K562 (cell line): Measurements from ENCODE around the gene DYNC1I1. TPM values are rescaled to one million over a fixed set of nuclear protein-coding genes. Genes with fewer than 3 reads are reported as not detected.

ENCODE experiments used
- ATAC-seq: fragments of 200-7000 bp; cut with Tn5 transposase; 3 replicates; pipeline ENCODE4 v1.9.1; 2020; ENCODE audit warnings: moderate library complexity
- BruUV-seq: library from RNA; stranded (reverse); fragments of 400-500 nt; replicated peaks from 2 replicates; lab custom pipeline; 2021; lab: Mats Ljungman, UMichigan
- CTCF ChIA-PET: fragments of 300-600 bp; formaldehyde crosslinking; extraction: SDS; loops from one replicate; lab custom pipeline; 2021; ENCODE audit warnings: low intra/inter-chr PET ratio; lab: Yijun Ruan, JAX
- POLR2A ChIA-PET: fragments of 300-600, 350-650 bp; sonication (Branson Sonifier 250); formaldehyde crosslinking; extraction: SDS; loops from one replicate; lab custom pipeline; 2021; ENCODE audit warnings: antibody characterized with exemption, inconsistent platforms; lab: Yijun Ruan, JAX
- DNase-seq, 4 experiments: peaks; one replicate each; pipeline versions ENCODE4 v3.0.0 to v3.0.0-alpha.2; 2011 to 2018; ENCODE audit warnings: low spot score in 3 of 4, mixed read lengths in 3 of 4; ENCODE audit errors: extremely low read depth in 1 of 4
- FAIRE-seq: peaks from 2 replicates; lab custom pipeline; 2011; peaks lifted over from hg19 to GRCh38; lab: Jason Lieb, UNC
- H2AFZ ChIP-seq: 2 replicates; pipeline ENCODE4 v1.6.0; 2011; ENCODE audit warnings: low read depth, low read length, control low read depth, inconsistent platforms
- H3K27ac ChIP-seq: fragments of 200-600 bp; 3 replicates; pipeline ENCODE4 v1.8.0; 2011; ENCODE audit warnings: low read depth, mild to moderate bottlenecking, control low read depth, inconsistent platforms, low read length, moderate library complexity, mixed read lengths; ENCODE audit errors: extremely low read depth
- H3K27me3 ChIP-seq, 2 experiments: fragments of 300-600 bp in 1 of 2; 2 replicates in 1 of 2; 3 replicates in 1 of 2; pipeline versions ENCODE4 v1.6.0 to v1.8.0; 2011; ENCODE audit warnings: inconsistent platforms in 2 of 2, low read length in 2 of 2, mild to moderate bottlenecking in 1 of 2, mixed read lengths in 1 of 2, moderate library complexity in 1 of 2; ENCODE audit not compliant: control insufficient read depth in 2 of 2, insufficient read depth in 2 of 2
- H3K36me3 ChIP-seq: fragments of 300-600 bp; 3 replicates; pipeline ENCODE4 v1.8.0; 2011; ENCODE audit warnings: mild to moderate bottlenecking, low read length, inconsistent platforms; ENCODE audit not compliant: control insufficient read depth, insufficient read depth
- H3K4me1 ChIP-seq, 2 experiments: fragments of 200-600 bp in 1 of 2; replicated peaks in 1 of 2; 2 replicates in 1 of 2; 3 replicates in 1 of 2; pipeline versions ENCODE4 v1.5.1 to v1.8.0; 2011; ENCODE audit warnings: inconsistent platforms in 2 of 2, low read length in 2 of 2, mild to moderate bottlenecking in 1 of 2, mixed read lengths in 1 of 2, moderate library complexity in 1 of 2; ENCODE audit not compliant: control insufficient read depth in 2 of 2, insufficient read depth in 2 of 2
- H3K4me2 ChIP-seq: 2 replicates; pipeline ENCODE4 v1.6.1; 2011; ENCODE audit warnings: low read length, control low read depth, inconsistent platforms, mixed read lengths; ENCODE audit not compliant: insufficient read depth
- H3K4me3 ChIP-seq: fragments of 200-600 bp; sonication (generic), shearing (Covaris generic); 2 replicates; pipeline ENCODE4 v1.5.1; 2016; ENCODE audit warnings: control low read depth, inconsistent platforms
- H3K79me2 ChIP-seq: fragments of 200-600 bp; 3 replicates; pipeline ENCODE4 v1.8.0; 2011; ENCODE audit warnings: low read length, inconsistent platforms; ENCODE audit not compliant: control insufficient read depth, insufficient read depth
- H3K9ac ChIP-seq, 2 experiments: 2 replicates each; pipeline versions ENCODE4 v1.6.0 to v1.6.1; 2011; ENCODE audit warnings: low read depth in 2 of 2, low read length in 2 of 2, control low read depth in 1 of 2, inconsistent platforms in 1 of 2, mild to moderate bottlenecking in 1 of 2, mixed read lengths in 1 of 2; ENCODE audit not compliant: insufficient read depth in 1 of 2
- H3K9me1 ChIP-seq: one replicate; pipeline ENCODE4 v1.6.0; 2011; ENCODE audit warnings: inconsistent platforms, mild to moderate bottlenecking, low read length, moderate library complexity; ENCODE audit not compliant: control insufficient read depth, insufficient read depth
- H3K9me3 ChIP-seq: replicated peaks from 2 replicates; pipeline ENCODE4 v1.5.1; 2011; ENCODE audit warnings: low read depth, low read length, inconsistent platforms; ENCODE audit not compliant: control insufficient read depth, insufficient read depth
- H4K20me1 ChIP-seq: replicated peaks from 2 replicates; pipeline ENCODE4 v1.6.1; 2011; ENCODE audit warnings: low read length, inconsistent platforms, mixed read lengths; ENCODE audit not compliant: control insufficient read depth, insufficient read depth
- ADNP ChIP-seq: fragments of 200-800 bp; sonication (Bioruptor generic); IDR thresholded peaks from 2 replicates; pipeline ENCODE4 v1.6.1; 2016; ENCODE audit warnings: missing genetic modification characterization, missing compliant biosample characterization
- ARID1B ChIP-seq: fragments of 450-650 bp; IDR thresholded peaks from 2 replicates; pipeline ENCODE4 v1.6.1; 2016; ENCODE audit warnings: antibody characterized with exemption, mild to moderate bottlenecking, inconsistent platforms
- ATF6 ChIP-seq: sonication (generic); formaldehyde crosslinking; IDR thresholded peaks from 2 replicates; pipeline ENCODE4 v1.4.0; 2020; ENCODE audit warnings: mild to moderate bottlenecking, missing genetic modification reagents
- BCL6 ChIP-seq: fragments of 250-450 bp; sonication (Bioruptor Pico); IDR thresholded peaks from 2 replicates; pipeline ENCODE4 v1.4.0; 2020
- C11orf30 ChIP-seq: fragments of 450-650 bp; IDR thresholded peaks from 2 replicates; pipeline ENCODE4 v1.6.1; 2016; ENCODE audit warnings: low read depth, mild to moderate bottlenecking
- CREB5 ChIP-seq: fragments of 250-450 bp; sonication (Bioruptor Pico); IDR thresholded peaks from 2 replicates; pipeline ENCODE4 v1.5.0; 2020; ENCODE audit warnings: mild to moderate bottlenecking
- DACH1 ChIP-seq: fragments of 450-650 bp; IDR thresholded peaks from 2 replicates; pipeline ENCODE4 v1.6.1; 2018; ENCODE audit not compliant: partially characterized antibody
- MAFK ChIP-seq: IDR thresholded peaks from 2 replicates; pipeline ENCODE4 v1.6.1; 2011; ENCODE audit warnings: low read length, improper control_type of control experiment
- PHF20 ChIP-seq: fragments of 450-650 bp; IDR thresholded peaks from 2 replicates; pipeline ENCODE4 v1.6.1; 2018; ENCODE audit not compliant: partially characterized antibody
- PHF21A ChIP-seq: fragments of 450-650 bp; IDR thresholded peaks from 2 replicates; pipeline ENCODE4 v1.6.1; 2017; ENCODE audit warnings: low read depth, borderline replicate concordance
- POLR2AphosphoS2 ChIP-seq: IDR thresholded peaks from 2 replicates; pipeline ENCODE4 v1.6.1; 2012; ENCODE audit warnings: low read length, improper control_type of control experiment
- RAD51 ChIP-seq: fragments of 450-650 bp; IDR thresholded peaks from 2 replicates; pipeline ENCODE4 v1.7.1; 2016; ENCODE audit warnings: low read depth, mild to moderate bottlenecking, borderline replicate concordance
- TAF9B ChIP-seq: fragments of 450-650 bp; IDR thresholded peaks from 2 replicates; pipeline ENCODE4 v1.6.1; 2018; ENCODE audit warnings: mild to moderate bottlenecking; ENCODE audit not compliant: partially characterized antibody
- ZBTB17 ChIP-seq: fragments of 450-650 bp; formaldehyde crosslinking; IDR thresholded peaks from 2 replicates; pipeline ENCODE4 v1.4.0; 2020; ENCODE audit warnings: mild to moderate bottlenecking
- ZBTB8A ChIP-seq: fragments of 450-650 bp; IDR thresholded peaks from 2 replicates; pipeline ENCODE4 v1.6.1; 2018; ENCODE audit warnings: mild to moderate bottlenecking, moderate library complexity; ENCODE audit not compliant: partially characterized antibody
- ZNF263 ChIP-seq: sonication (generic); formaldehyde crosslinking; IDR thresholded peaks from 2 replicates; pipeline ENCODE4 v1.8.0; 2022; ENCODE audit warnings: mild to moderate bottlenecking, missing genetic modification reagents, borderline replicate concordance
- ZNF512 ChIP-seq: IDR thresholded peaks from 2 replicates; pipeline ENCODE4 v1.6.1; 2016; ENCODE audit warnings: missing genetic modification characterization, missing compliant biosample characterization
- ZNF77 ChIP-seq: fragments of 250-450 bp; sonication (Bioruptor Pico); IDR thresholded peaks from 2 replicates; pipeline ENCODE4 v1.5.0; 2020
- WGBS: fragments of 100-300 bp; shearing (Covaris generic); methylation state at CpG from one replicate; pipeline ENCODE4 v1.1.6; 2016; ENCODE audit warnings: low coverage, mixed read lengths; ENCODE audit not compliant: insufficient coverage; ENCODE audit errors: missing lambda C conversion rate; 5-methylcytosine and 5-hydroxymethylcytosine counted together
- in situ Hi-C: fragments of 300-500 bp; cut with MboI; formaldehyde crosslinking; loops from 4 replicates; pipeline ENCODE4 v1.15.0; 2018; ENCODE audit warnings: inconsistent platforms, mixed read lengths
- intact Hi-C: fragments of 100-400 bp; cut with micrococcal nuclease; formaldehyde crosslinking; loops from 2 replicates; pipeline ENCODE4 v1.14.2; 2022
- polyA plus RNA-seq, 8 experiments: library from polyadenylated mRNA; depleted of rRNA in 4 of 8; stranded (reverse) in 5 of 8; unstranded in 3 of 8; fragments of >200 nt; fragmentation: Nextera tagmentation in 2 of 8; fragmentation: Illumina TruSeq in 1 of 8; extraction: Ambion mirVana in 2 of 8; extraction: Trizol in 1 of 8; gene quantifications; 2 replicates each; pipeline versions ENCODE4 v1.2.1 to v1.2.3, GENCODE V29; 2011 to 2014; ENCODE audit warnings: inconsistent platforms in 1 of 8, missing spikeins in 1 of 8
- total RNA-seq, 7 experiments: library from RNA; depleted of rRNA in 6 of 7; stranded (reverse); fragments of >200 nt in 6 of 7; fragmentation: Illumina TruSeq in 2 of 7; extraction: Trizol in 2 of 7; gene quantifications; 2 replicates each; pipeline versions ENCODE4 v1.2.1 to v1.2.3, GENCODE V29; 2011 to 2021; ENCODE audit warnings: low replicate concordance in 1 of 7
- TF ChIP-seq, protein P1 (sequence below): fragments of 250-450 bp; sonication (Bioruptor Pico); IDR thresholded peaks from 2 replicates; pipeline ENCODE4 v1.5.0; 2022; ENCODE audit warnings: mild to moderate bottlenecking

The DYNC1I1 gene
- total and polyA plus RNA-seq, 9 of the 15 experiments (the other 6 are each of a cell fraction or from before 2014, with no cell fraction given) = 0.22 to 1.5 (median 0.44) TPM

GRCh38 chr7:95972523-95972922, 200.2 kb downstream of the DYNC1I1 start:
- no peak overlapping the region for H3K4me2 ChIP-seq
- ATAC-seq = no peak
- intact Hi-C loops = no loop called here
- H3K36me3 ChIP-seq = no peaks in the 10 kb centered on the region
- H3K4me1 ChIP-seq = no peaks in the 10 kb centered on the region
- ChIA-PET POLR2A (no interaction called here), CTCF (no interaction called here)
- FAIRE-seq = no peak
- no peaks in the 10 kb centered on the region for H3K9me1 ChIP-seq
- no peaks in the 10 kb centered on the region for H4K20me1 ChIP-seq
- DNase-seq = no peak
- H3K27me3 ChIP-seq = 0 out of 5 replicates have a peak, but pooled peaks cover 0 to 4% of the 10 kb centered on the region in 2 experiments
- no peaks in the 10 kb centered on the region for H3K79me2 ChIP-seq
- 0% methylated on average over 7 of the region's 7 CpGs for WGBS
- in situ Hi-C loops = no loop called here
- H3K9me3 ChIP-seq = no peaks in the 10 kb centered on the region
- no peak overlapping the region for H3K9ac ChIP-seq
- H3K4me3 ChIP-seq = no peak overlapping the region
- no peak overlapping the region for H3K27ac ChIP-seq
- no peak overlapping the region for H2AFZ ChIP-seq
- BruUV-seq = no TSS peak
- TF ChIP-seq BCL6 (no peak), RAD51 (no peak), ZNF263 (no peak), ZBTB17 (CRISPR knock-in tag) (no peak), DACH1 (no peak), ZNF512 (tag) (no peak), ATF6 (CRISPR knock-in tag) (no peak), ZNF77 (CRISPR knock-in tag) (no peak), C11orf30 (no peak), POLR2AphosphoS2 (no peak), ZBTB8A (no peak), ADNP (tag) (no peak), PHF21A (no peak), ARID1B (no peak), CREB5 (CRISPR knock-in tag) (no peak), PHF20 (no peak), TAF9B (no peak), MAFK (no peak)
- TF ChIP-seq, protein P1, sequence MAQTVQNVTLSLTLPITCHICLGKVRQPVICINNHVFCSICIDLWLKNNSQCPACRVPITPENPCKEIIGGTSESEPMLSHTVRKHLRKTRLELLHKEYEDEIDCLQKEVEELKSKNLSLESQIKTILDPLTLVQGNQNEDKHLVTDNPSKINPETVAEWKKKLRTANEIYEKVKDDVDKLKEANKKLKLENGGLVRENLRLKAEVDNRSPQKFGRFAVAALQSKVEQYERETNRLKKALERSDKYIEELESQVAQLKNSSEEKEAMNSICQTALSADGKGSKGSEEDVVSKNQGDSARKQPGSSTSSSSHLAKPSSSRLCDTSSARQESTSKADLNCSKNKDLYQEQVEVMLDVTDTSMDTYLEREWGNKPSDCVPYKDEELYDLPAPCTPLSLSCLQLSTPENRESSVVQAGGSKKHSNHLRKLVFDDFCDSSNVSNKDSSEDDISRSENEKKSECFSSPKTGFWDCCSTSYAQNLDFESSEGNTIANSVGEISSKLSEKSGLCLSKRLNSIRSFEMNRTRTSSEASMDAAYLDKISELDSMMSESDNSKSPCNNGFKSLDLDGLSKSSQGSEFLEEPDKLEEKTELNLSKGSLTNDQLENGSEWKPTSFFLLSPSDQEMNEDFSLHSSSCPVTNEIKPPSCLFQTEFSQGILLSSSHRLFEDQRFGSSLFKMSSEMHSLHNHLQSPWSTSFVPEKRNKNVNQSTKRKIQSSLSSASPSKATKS (CRISPR knock-in tag) = no peak
